Activated CD4-positive, alpha-beta T cell treated with anti-CD3 and anti-CD28 coated beads for 4 hours (primary cell): ENCODE results near the gene ITIH4.
"Not testable (repeated sequence)": the region's sequence is repeated elsewhere in the genome, so short reads cannot be mapped to it uniquely, and the experiment has no call there.

ENCODE experiments used
- DNase-seq, 2 donors: peaks; one replicate each; pipeline ENCODE4 v3.0.0-alpha.2; 2020

ITIH4 gene

DNA sequence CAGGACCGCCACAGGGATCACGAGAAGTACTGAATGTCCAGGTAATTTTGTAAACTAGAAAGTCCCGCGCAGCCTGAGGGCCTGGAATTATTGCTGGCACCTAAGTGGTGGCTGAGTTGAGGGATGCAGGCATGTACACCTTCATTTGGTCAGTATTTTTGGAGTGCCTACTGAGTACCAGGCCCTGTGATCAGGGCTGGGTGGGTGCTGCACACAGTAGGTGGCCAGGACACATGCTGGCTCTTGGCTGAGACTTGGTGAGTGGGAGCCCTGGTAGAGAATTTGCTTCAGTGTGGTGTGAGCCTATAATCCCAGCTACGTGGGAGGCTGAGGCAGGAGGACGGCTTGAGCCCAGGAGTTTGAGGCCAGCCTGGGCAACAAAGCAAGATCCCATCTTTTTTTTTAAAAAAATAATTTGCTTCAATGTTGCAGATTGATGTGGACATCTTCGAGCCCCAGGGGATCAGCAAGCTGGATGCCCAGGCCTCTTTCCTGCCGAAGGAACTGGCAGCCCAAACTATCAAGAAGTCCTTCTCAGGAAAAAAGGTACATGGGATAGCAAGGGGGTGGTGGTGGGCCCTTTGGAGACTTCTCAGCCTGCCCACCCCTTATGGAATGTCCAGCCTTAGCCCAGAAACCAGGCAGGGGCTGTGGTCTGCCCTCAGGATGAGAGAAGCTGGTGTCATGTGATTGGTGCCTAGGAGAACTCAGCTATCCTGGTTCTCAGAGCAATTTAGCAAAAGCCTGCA, 50.5 kb downstream of the ITIH4 start:
- no peak for DNase-seq

DNA sequence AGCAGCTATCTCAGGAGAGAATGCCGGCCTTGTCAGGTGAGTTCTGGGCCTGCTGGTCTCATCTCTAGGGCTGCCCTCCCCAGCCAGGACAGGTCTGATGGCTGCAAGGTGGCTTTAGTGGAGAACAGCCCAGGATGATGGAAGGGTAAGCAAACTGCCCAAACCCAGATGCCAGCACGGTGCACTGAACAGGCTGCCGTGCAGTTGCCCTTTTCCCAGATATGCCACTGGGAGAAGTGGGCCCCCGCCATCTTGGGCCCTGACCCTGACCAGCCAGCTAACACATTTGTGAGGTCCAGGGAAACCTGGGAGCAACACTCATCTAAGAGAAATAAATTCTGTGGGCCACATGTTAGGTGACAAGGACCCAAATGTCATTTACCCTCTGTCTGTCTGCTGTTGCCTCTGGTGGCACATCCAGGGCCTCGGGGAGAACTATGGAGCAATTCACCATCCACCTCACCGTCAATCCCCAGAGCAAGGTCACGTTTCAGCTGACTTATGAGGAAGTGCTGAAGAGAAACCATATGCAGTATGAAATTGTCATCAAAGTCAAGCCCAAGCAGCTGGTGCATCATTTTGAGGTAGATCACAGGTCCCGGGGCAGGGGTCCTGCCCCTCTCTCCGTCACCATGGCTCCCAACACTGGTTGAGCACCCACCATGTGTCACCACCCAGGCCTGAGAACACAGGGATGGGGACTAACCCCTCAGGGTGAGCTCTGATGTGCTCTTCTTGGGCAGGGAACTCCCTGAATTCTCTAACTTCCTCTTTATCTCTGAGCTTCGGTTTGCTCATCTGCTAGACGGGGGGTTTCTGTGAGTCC, 51.2 kb downstream of the ITIH4 start:
- DNase-seq = no peak

DNA sequence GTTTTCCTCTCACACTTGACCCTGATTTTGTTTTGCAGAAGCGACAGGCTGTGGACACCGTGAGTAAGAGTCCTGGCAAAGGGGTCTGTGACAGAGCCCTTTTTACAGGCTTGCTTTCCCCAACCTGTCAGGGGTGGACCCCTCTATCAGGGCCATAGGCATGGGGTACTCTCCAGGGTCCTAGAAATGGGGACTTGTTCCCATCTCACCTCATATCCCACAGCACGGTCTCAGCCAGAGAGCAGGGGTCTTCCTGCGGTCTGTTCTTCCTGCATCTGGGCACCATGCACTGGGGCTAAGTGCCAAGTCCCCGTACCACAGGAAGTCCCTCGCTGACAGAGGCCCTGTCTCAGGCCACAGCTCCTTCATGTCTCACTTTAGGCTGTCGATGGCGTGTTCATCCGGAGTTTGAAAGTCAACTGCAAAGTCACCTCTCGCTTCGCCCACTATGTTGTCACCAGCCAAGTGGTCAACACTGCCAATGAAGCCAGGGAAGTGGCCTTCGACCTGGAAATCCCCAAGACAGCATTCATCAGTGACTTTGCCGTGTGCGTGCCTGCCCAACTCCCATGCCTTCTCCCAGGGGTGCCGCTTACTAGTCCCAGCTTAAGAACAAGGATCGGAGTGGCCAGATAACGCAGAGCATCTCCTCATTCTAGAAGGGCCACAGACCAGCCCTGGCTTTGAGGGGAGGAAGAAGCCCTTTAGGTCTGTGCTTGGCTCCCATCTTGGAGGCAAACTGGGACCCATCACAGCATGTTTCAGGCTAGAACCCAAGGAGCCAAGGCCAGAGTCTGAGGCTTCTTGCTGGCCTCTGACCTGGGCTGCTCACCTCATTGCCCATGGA, 52.3 kb downstream of the ITIH4 start:
- DNase-seq = no peak

DNA sequence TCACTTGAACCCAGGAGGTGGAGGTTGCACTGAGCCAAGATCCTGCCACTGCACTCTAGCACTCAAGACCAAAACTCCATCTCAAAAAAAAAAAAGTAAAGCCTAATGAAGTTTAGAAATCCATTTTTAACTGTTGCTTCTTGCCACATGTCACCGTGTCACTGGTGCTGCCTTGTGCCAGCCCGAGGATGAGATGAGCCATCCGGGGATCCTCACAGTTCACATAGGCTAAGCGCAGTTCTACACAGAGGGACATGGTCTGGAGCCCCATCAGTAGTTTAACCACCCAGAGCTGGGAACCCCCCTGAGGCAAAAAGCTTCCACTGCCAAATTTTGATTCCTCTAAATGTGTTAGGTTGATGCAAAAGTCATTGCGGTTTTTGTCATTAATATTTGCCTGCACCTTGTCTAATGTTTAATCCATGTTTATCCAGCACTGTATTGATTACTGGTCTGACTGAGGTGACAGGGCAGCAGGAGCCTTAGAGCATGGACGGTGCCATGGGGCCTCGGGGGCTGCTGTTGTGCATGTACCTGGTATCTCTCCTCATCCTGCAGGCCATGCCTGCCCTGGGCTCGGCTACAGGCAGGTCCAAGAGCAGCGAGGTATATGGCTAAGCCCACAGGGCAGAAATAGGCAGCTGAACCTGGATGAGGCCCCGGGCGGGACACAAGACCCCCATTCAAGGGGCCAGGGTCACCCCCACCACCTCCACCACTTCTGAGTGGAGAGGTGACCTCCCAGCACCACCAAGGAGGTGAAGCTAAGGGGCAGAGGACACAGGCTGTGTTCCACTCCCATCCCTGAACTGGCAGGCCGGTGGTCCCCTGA, 53.1 kb downstream of the ITIH4 start, which contains the start of gene ITIH1:
ITIH1 (plus strand) TSS at position 473 of the 832 bp plus-strand sequence; CDS start at position 490, 17 bp downstream.
- DNase-seq = no peak

DNA sequence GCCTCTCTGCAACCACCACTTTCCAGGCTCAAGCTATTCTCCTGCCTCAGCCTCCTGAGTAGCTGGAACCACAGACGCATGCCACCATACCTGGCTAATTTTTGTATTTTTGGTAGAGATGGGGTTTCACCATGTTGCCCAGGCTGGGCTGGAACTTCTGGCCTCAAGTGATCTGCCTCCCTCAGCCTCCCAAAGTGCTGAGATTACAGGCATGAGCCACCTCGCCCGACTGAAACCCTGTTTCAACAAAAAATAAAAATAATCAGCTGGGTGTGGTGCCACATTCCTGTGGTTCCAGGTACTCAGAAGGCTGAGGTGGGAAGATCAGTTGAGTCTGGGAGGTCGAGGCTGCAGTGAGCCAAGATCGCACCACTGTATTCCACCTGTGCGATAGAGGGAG, 54.0 kb downstream of the ITIH4 start:
- DNase-seq = not testable (repeated sequence)

DNA sequence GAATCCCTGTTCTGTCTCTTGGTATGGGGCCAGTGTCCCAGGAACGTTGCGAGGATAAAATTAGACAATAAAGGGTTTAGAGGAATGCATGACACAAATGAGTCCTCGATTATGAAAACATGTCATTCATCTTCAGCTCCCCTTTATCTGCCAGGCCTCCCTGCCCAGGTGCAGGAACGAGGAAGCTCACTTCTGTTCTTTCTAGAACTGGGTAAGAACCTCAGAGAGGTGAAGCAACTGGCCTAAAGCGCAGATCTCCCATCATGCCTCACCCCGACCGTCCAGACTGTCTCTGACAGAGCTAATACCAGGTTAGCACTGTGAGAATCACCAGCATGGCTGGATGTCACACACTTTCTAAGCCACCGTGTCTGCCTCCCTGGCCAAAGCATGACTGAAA, 54.6 kb downstream of the ITIH4 start:
- DNase-seq = no peak

DNA sequence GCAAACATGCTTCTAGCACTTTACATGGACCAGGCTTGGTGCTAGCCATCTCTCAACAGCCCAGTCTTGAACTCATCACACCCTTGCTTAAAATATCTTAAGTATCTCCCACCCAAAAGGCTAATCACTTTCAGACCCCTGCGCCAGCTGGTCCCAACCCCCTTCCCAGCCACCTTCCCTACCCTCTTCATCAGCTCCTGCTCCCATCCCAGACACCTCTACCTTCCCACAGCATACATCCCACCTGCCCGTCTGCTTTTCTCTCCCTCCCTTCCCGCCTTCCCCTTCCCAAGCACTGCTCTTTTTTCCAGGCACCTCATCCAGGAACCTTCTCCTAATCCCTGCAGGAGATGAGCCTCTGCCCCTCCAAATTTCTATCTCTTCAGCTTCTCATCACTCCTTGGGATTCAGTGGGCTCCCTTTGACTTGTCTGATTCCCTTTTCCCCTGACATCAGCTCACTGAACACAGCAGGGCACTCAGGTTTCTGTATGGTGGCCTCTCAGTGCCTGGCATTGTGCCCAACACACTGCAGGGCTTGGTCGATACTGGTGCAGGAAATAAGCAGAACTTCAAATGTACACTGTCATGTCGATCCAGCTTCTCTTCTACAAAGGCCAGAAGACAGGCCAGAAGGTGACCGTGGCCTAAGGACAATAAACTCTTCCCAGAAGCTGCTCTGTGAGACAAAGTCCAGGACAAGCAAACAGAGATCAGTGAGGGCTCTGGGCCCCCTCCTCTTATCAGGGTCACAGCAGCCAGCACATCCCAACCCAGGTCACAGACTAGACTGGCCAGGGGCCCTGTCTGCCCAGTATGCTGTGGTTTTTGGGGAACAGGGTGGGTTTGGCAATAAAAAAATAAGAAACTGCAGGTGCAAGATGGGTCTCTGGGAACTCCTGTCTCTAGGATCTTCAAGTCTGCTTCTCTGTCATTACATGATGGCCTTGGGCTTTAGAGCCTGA, 55.3 kb downstream of the ITIH4 start:
- no peak for DNase-seq

DNA sequence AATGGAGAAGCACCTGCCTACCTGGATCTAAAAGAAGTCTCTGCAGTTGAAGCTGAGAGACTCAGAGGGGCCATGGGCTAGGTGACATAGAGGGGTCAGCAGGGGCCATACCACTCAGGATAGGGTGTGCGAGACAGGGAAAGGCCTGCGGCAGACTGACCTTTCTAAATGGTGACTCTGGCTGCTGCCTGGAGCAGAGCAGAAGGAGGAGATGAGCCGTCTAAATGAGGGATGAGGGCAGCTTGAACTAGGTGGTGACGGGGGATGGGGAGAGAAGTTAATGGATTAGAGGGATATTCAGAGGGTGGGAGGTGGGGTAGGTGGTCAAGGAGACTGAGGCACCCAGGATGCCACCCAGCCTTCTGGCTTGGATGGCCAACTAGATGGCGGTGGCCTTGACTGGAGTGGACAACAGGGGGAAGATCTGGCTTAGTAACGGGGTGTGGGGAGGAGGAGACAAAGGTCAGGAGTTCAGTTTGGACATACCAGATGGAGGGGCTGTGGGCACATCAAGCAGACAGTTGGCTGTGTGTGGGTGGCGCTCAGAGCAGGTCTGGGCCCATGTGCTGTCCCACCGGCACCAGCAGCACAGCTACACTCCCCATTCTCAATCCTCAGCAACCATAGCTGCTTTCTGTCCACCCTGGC, 56.3 kb downstream of the ITIH4 start:
- DNase-seq = no peak

DNA sequence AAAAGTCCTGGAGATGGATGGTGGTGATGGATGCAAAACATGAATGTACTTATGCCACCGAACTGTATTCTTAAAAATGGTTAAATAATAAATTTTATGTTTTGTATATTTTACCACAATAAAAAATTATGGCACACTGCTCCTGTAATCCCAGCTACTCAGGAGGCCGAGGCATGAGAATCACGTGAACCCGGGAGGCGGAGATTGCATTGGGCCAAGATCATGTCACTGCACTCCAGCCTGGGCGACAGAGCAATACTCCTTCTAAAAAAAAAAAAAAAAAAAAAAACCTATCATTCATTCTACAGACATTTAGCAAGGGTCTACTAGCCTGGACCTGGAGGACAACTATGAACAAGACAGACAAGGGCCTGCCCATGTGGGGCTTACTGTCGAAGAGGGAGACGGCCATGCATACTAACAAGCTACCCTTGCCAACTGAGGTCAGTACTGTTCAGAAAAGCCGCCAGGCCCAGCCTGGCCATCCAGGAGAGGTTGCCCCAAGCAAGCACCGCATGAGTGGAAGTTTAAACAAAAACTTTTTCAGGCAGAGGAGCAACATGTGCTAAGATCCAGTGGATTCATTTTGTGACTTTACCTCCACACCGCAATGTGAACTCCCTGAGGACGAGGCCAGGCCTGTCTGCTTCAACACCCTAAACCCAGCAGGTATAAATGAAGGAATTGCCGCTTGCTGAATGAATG, 57.0 kb downstream of the ITIH4 start:
- DNase-seq = no peak

DNA sequence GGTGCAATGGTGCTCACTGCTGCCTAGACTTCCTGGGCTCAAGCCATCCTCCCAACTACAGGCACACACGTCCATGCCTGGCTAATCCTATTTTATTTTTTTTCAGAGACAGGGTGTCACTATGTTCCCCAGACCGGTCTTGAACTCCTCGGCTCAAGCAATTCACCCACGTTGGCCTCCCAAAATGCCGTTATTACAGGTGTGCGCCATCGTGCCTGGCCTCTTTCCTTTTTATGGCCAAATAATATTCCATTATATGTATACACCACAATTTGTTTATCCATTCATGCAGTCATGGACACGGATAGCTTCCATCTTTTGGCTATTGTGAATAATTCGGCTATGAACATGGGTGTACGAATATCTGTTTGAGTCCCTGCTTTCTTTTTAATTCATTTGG, 58.8 kb downstream of the ITIH4 start:
- no peak for DNase-seq

DNA sequence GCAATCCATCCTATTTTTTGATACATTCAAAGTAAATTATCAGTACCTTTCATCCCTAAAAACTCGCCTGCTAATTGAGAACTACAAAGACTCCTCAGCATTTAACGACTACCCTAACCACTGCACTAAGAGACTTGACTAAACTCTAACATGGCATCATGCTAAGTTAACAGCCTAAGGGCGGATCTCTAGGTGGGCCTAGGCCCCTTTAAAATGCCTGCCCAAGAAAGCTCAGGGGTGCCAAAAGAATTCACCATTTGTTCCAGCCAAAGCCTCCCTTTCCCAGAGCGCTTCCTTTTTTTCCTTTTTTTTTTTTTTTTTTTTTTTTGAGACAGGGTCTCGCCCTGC, 59.2 kb downstream of the ITIH4 start:
- DNase-seq = no peak

DNA sequence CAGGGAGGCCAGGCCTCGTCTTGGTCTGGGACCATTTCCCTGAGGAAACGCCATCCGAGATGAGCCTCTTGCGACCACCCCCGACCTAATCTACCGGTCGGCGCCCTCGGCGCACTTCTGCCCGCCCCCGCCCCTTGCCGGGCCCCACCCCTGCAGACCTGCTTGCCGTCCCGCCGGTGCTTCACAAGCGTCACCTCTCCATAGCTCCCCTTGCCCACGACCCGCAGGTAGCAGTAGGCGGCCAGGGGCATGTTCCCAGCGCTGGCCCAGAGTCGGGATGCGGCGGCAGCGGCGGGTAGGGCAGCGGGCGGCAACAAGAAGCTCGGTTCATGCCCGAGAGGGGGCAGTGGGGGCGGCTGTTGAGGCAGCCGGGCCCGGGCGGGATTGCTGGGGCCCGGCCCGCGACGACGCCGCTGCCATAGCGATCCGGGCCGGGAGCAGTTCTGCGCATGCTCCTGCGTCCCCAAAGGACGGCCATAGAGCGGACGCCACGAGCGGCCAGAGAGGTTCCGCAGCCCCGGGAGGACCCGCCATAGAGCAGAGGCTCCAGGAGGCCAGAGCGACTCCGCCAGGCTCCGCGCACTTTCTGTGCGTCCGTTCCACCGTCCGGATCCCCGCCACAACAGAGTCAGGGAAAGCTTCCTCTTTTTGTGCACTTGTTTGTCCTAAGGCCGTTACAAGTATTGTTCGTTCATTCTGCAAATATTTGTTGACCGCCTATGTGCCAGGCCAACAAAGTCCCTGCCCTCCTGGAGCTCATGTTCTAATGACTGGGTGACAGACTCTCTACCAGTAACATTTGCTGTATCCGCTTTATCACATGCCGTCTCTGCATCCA, 59.8 kb downstream of the ITIH4 start, which contains the start of gene NEK4:
NEK4 (minus strand) TSS at position 445 of the 838 bp plus-strand sequence; CDS start at position 251, 194 bp downstream.
- DNase-seq = peak; percentile 79 to 80

DNA sequence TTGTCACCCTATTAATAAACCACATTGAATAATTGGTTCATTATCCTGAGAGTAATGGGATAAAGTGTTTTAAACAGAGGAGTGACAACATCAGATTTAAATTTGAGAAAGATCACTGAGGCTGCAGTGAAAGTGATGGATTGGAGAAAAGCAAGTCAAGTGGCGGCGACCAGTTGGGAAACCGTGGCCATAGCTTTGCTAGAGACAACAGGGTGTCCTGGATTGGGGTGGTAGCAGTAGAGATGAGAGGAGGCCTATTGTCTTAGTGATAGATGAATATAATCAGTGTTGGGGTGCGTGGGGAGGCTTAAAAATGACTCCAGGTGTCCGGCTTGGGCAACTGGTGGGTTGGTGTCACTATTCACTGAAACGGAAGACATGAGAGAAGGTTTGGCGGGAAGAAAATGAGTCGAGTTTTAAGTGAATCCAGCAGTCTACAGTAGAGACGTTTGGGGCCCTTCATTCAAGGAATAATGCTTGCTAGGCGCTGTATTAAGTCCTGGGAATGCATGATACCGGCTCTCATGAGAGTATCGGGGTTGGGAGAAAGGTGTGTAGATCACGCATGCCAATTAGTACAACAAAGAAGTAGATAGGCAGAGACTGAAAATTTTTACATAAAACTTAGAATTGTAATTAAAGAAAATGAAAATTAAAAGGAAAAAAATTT, 60.6 kb downstream of the ITIH4 start:
- no peak for DNase-seq

DNA sequence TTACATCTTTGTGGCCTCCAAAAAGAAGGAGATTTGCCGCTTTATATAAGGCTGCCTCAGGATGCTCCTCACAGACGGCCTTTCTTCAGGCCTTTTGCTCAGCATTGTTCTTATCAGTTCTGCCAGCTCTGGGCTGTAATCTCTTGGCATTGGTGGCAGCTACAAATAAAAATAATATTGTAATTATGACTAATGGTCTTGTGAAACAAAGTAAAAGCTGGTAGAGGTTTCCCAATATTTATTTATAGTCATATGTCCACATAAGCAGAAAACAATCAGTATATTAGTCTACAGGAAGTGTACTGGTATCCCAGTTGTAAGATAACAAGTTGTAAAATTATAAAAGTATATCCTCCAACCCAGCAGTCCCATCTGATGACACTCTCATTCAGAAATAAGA, 67.0 kb downstream of the ITIH4 start:
- no peak for DNase-seq
